Activated CD4-positive, alpha-beta T cell treated with anti-CD3 and anti-CD28 coated beads, Interleukin-2, amount 50 U/mL, for 16 hours (primary cell): ENCODE measurements around the gene CEND1.
"Not testable (repeated sequence)": the region's sequence is repeated elsewhere in the genome, so short reads cannot be mapped to it uniquely, and the experiment has no call there.

Experiments
- DNase-seq: peaks from one replicate; pipeline ENCODE4 v3.0.0-alpha.2; 2020

Gene CEND1

GRCh38 chr11:763073-763463, 26.8 kb downstream of the CEND1 start:
- no peak for DNase-seq

GRCh38 chr11:762421-763072, 27.3 kb downstream of the CEND1 start:
- DNase-seq = no peak

GRCh38 chr11:761526-762108, 28.3 kb downstream of the CEND1 start:
- DNase-seq = no peak

GRCh38 chr11:760236-760635, 29.7 kb downstream of the CEND1 start:
- no peak for DNase-seq

GRCh38 chr11:749731-750130, 40.2 kb downstream of the CEND1 start:
- no peak for DNase-seq

- no peak for DNase-seq
These were observed 41.9 kb downstream of the CEND1 start for GRCh38 chr11:748007-748359.

GRCh38 chr11:747158-748006, 42.5 kb downstream of the CEND1 start, which contains the start of gene TALDO1:
Gene TALDO1 (plus strand): TSS chr11:747464. CDS start chr11:747482, 18 bp downstream.
- DNase-seq = peak; percentile 93

- peak; percentile 37 for DNase-seq
These were observed 43.4 kb downstream of the CEND1 start for GRCh38 chr11:746289-747157.

- DNase-seq = no peak
These were observed 44.5 kb downstream of the CEND1 start for GRCh38 chr11:745428-745827.

- DNase-seq = no peak
These were observed 47.2 kb downstream of the CEND1 start for GRCh38 chr11:742571-743201.

- no peak for DNase-seq
These were observed 47.7 kb downstream of the CEND1 start for GRCh38 chr11:742156-742546.

- DNase-seq = not testable (repeated sequence)
These were observed 52.0 kb downstream of the CEND1 start for GRCh38 chr11:737899-738298.

- no peak for DNase-seq
These were observed 52.5 kb downstream of the CEND1 start for GRCh38 chr11:737366-737765.
